Esophagus squamous epithelium (tissue), 5 donors: ENCODE data around the gene PSD2. TPM values are rescaled to one million over a fixed set of nuclear protein-coding genes. Genes with fewer than 3 reads are reported as not detected.

ENCODE experiments used
- DNase-seq: peaks from one replicate; lab custom pipeline; 2025; lab: John Stamatoyannopoulos, UW
- H3K27ac ChIP-seq, 4 donors: fragments of 200-600 bp; sonication (generic); one replicate each; pipeline ENCODE4 v1.5.1; 2016 to 2019; ENCODE audit warnings: mild to moderate bottlenecking in 1 of 4
- H3K27me3 ChIP-seq, 4 donors: fragments of 200-600 bp; sonication (generic); 1 replicate in 3 of 4; 2 replicates in 1 of 4; pipeline versions ENCODE4 v1.5.1 to v1.6.0; 2017 to 2021; ENCODE audit warnings: antibody characterized with exemption in 1 of 4
- H3K36me3 ChIP-seq, 3 donors: fragments of 200-600 bp; sonication (generic); one replicate each; pipeline ENCODE4 v1.5.1; 2016 to 2019
- H3K4me1 ChIP-seq, 3 donors: fragments of 200-600 bp; sonication (generic); one replicate each; pipeline ENCODE4 v1.5.1; 2017 to 2019
- H3K4me3 ChIP-seq, 4 donors: fragments of 200-600 bp; sonication (generic); 1 replicate in 3 of 4; 2 replicates in 1 of 4; pipeline ENCODE4 v1.5.1; 2016 to 2019; ENCODE audit warnings: mild to moderate bottlenecking in 2 of 4, moderate library complexity in 1 of 4
- H3K9me3 ChIP-seq, 3 donors: fragments of 200-600 bp; sonication (generic); one replicate each; pipeline ENCODE4 v1.5.1; 2016 to 2019
- POLR2A ChIP-seq, 4 donors: fragments of 450-650 bp; IDR thresholded peaks; one replicate each; pipeline ENCODE4 v1.6.1; 2017; ENCODE audit warnings: antibody characterized with exemption in 4 of 4, mild to moderate bottlenecking in 4 of 4, moderate library complexity in 3 of 4
- WGBS, 2 donors: methylation state at CpG; one replicate each; pipeline ENCODE4 v1.1.5; 2018; 5-methylcytosine and 5-hydroxymethylcytosine counted together
- intact Hi-C: fragments of 100-400 bp; cut with DNase I; formaldehyde crosslinking; loops from one replicate; pipeline ENCODE4 v1.15.0; 2022
- total RNA-seq, 4 donors: library from RNA; depleted of rRNA; stranded (reverse); fragments of >200 nt; gene quantifications; one replicate each; pipeline ENCODE4 v1.1.0, GENCODE V29; 2016
- TF ChIP-seq, protein P1 (sequence below), 6 experiments: fragments of 450-650 bp in 4 of 6; fragments of 200-600 bp in 2 of 6; sonication (generic) in 2 of 6; IDR thresholded peaks; one replicate each; pipeline ENCODE4 v1.5.1; 2016 to 2019; ENCODE audit warnings: antibody characterized with exemption in 6 of 6, mild to moderate bottlenecking in 4 of 6, moderate library complexity in 4 of 6
- donor health status: DM: yes; HTN: yes; CAD: no.

Gene PSD2
- total RNA-seq, 4 donors from 2014 or later: not detected

DNA sequence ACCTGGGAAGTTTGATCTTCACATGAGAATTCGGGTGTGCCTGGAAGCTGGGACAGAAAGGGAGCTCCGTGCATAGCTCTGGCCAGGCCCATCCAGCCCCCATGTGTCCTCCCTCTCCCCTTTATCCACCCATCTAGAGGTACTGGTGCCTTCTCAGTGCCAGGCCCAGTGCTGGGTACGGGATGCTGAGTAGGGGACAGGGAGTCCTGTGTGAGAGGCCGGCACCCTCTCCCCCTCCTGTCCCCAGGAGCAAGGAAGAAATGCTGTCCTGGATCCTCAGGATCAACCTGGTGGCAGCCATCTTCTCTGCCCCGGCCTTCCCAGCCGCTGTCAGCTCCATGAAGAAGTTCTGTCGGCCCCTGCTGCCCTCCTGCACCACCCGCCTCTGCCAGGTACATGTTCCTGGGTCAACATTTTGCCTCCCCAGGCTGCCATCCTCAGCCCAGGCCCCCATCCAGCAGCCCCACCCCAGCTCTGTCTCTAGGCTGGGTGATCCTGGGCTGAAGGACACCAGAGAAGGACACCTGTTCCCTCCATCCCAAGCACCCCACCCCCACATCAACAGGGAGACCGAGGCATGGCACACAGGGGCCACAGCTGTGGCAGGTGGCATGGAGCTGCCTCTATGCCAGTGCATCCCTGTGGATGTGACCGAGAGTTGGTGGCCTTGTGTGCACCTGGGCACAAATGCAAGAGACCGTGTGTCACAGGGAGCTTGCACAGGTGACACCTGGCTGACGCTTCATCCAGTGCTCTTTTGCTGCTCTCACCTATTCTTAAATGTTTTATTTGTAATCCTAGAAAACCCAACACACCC, 43.0 kb downstream of the PSD2 start:
- TF ChIP-seq, protein P1, sequence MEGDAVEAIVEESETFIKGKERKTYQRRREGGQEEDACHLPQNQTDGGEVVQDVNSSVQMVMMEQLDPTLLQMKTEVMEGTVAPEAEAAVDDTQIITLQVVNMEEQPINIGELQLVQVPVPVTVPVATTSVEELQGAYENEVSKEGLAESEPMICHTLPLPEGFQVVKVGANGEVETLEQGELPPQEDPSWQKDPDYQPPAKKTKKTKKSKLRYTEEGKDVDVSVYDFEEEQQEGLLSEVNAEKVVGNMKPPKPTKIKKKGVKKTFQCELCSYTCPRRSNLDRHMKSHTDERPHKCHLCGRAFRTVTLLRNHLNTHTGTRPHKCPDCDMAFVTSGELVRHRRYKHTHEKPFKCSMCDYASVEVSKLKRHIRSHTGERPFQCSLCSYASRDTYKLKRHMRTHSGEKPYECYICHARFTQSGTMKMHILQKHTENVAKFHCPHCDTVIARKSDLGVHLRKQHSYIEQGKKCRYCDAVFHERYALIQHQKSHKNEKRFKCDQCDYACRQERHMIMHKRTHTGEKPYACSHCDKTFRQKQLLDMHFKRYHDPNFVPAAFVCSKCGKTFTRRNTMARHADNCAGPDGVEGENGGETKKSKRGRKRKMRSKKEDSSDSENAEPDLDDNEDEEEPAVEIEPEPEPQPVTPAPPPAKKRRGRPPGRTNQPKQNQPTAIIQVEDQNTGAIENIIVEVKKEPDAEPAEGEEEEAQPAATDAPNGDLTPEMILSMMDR (IDR thresholded peaks at IDR 0.05): no peak
- no peak for TF ChIP-seq POLR2A (IDR thresholded peaks at IDR 0.05)
- intact Hi-C loops: no loop called here
- H3K4me3 ChIP-seq: no peak overlapping the region
- DNase-seq: no peak
- H3K27ac ChIP-seq: no peak overlapping the region
- H3K4me1 ChIP-seq: no peaks in the 10 kb centered on the region
- 69 to 79% methylated on average over 4 to 9 of the region's 12 CpGs for WGBS, 2 donors
- H3K9me3 ChIP-seq: no peaks in the 10 kb centered on the region
- H3K36me3 ChIP-seq: no peaks in the 10 kb centered on the region
- H3K27me3 ChIP-seq: peaks cover 0 to 23% (median 0%) of the 10 kb centered on the region in 4 donors

DNA sequence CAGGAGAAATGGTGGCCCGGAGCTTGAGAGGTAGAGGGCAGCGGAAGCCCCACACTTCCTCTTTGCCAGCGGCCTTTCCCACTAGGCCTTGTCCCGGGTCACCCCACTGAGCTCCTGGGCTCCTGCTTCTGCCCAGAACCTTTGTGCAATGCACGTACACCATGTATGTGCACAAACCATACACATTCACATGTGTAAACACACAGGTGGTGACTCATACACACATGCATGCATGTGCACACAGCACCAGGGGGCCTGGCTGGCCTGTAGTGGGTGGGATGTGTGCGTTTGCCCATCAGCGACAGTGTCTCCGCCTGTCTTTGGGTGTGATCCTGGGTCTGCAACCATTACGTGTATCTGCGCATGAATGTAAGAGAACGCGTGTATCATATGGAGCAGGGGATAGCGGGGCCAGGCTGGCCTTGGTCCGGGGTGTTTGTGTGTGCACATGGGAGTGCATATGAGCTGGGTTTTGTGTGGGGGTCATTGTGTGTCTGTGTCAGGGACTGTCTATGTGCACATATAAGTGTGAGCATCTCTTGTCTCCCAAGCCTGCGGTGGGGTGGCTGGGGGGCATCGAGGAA, 43.7 kb downstream of the PSD2 start:
- no peak overlapping the region for H3K27ac ChIP-seq
- peaks cover 0 to 24% (median 0%) of the 10 kb centered on the region in 4 donors for H3K27me3 ChIP-seq
- TF ChIP-seq, protein P1 (IDR thresholded peaks at IDR 0.05): no peak
- TF ChIP-seq POLR2A (IDR thresholded peaks at IDR 0.05): no peak
- intact Hi-C loops: no loop called here
- no peaks in the 10 kb centered on the region for H3K36me3 ChIP-seq
- H3K9me3 ChIP-seq: no peaks in the 10 kb centered on the region
- no peak overlapping the region for H3K4me3 ChIP-seq
- no peaks in the 10 kb centered on the region for H3K4me1 ChIP-seq
- WGBS, 2 donors: 88% methylated on average over 12 to 14 of the region's 16 CpGs
- DNase-seq: no peak

DNA sequence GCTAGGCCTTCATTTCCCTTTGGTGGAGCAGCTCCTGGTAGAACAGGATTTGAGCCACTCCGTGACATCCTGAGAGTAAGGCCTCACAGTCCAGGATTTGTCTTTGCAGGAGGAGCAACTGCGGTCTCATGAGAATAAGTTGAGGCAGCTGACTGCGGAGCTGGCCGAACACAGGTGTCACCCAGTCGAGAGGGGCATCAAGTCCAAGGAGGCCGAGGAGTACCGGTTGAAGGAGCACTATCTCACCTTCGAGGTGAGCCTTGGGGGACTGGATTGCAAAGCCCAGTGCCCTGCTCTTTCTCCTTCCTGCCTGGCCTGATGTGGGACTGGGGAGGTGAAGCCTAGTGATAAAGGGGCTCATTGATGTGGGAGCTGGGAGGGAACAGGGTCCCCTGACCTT, 44.3 kb downstream of the PSD2 start:
- 80 to 86% methylated on average over 8 of the region's 8 CpGs for WGBS, 2 donors
- DNase-seq: no peak
- Histone ChIP-seq H3K27ac (no peak overlapping the region), H3K4me3 (no peak overlapping the region), H3K27me3 (peaks cover 0 to 26% (median 0%) of the 10 kb centered on the region in 4 donors), H3K36me3 (no peaks in the 10 kb centered on the region), H3K4me1 (no peaks in the 10 kb centered on the region), H3K9me3 (no peaks in the 10 kb centered on the region)
- no peak for TF ChIP-seq POLR2A (IDR thresholded peaks at IDR 0.05)
- TF ChIP-seq, protein P1 (IDR thresholded peaks at IDR 0.05): no peak
- intact Hi-C loops: no loop called here

DNA sequence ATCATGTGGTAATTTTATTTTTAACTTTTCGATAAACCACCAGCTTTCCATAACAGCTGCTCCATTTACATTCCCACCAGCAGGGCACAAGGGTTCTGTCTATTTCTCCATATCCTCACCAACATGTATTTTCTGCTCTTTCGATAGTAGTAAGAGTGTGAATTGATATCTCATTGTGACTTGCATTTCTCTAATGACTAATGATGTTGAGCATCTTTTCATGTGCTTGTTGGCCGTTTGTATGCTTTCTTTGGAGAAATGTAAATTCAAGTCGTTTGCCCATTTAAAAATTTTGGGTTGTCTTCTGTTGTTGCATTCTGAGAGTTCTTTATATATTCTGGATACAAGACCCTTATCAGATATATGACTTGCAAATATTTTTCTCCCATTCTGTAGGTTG, 45.9 kb downstream of the PSD2 start:
- Histone ChIP-seq H3K27ac (no peak overlapping the region), H3K27me3 (peaks cover 0 to 16% (median 0%) of the 10 kb centered on the region in 4 donors), H3K9me3 (no peaks in the 10 kb centered on the region), H3K4me3 (no peak overlapping the region), H3K36me3 (no peaks in the 10 kb centered on the region), H3K4me1 (no peaks in the 10 kb centered on the region)
- no peak for DNase-seq
- WGBS, 2 donors: 69 to 72% methylated on average over 4 of the region's 4 CpGs
- intact Hi-C loops: no loop called here
- TF ChIP-seq, protein P1 (IDR thresholded peaks at IDR 0.05): no peak
- no peak for TF ChIP-seq POLR2A (IDR thresholded peaks at IDR 0.05)

DNA sequence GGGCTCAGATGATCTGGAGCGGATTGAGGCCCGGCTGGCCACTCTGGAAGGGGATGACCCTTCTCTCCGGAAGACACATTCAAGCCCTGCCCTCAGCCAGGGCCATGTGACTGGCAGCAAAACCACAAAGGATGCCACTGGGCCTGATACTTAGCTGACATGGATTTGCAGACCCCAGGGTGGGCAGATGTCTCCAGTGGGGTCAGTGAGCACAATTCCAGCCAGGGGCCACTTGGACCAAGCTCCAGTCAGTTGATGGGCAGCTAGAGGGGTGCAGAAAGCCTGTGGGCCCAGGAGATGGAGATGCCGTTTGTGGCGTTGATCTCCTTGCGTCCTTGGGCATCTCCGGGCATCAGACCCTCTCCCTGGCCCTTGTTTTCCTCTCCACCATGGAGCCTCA, 46.7 kb downstream of the PSD2 start:
- intact Hi-C loops: no loop called here
- TF ChIP-seq, protein P1 (IDR thresholded peaks at IDR 0.05): no peak
- TF ChIP-seq POLR2A (IDR thresholded peaks at IDR 0.05): no peak
- WGBS, 2 donors: 95 to 99% methylated on average over 6 to 7 of the region's 7 CpGs

More for the DNA sequence above, 46.7 kb downstream of the PSD2 start:
- Histone ChIP-seq H3K27me3 (peaks cover 0 to 19% (median 0%) of the 10 kb centered on the region in 4 donors), H3K4me3 (no peak overlapping the region), H3K4me1 (peaks cover 0 to 5% (median 0%) of the 10 kb centered on the region in 3 donors), H3K27ac (no peak overlapping the region), H3K9me3 (no peaks in the 10 kb centered on the region), H3K36me3 (no peaks in the 10 kb centered on the region)
- DNase-seq: no peak
